AG04449 (cell line): ENCODE results near the gene AGAP1.

ENCODE experiments used
- CTCF ChIA-PET: fragments of 350-600 bp; formaldehyde crosslinking; extraction: SDS; loops from one replicate; lab custom pipeline; 2021; ENCODE audit warnings: antibody characterized with exemption; lab: Yijun Ruan, JAX
- POLR2A ChIA-PET: fragments of 400-600, 350-600 bp; formaldehyde crosslinking; extraction: SDS; loops from one replicate; lab custom pipeline; 2020; ENCODE audit warnings: antibody characterized with exemption, inconsistent platforms; lab: Yijun Ruan, JAX
- DNase-seq: peaks from one replicate; pipeline ENCODE4 v3.0.0-alpha.2; 2010; ENCODE audit warnings: low read depth, low spot score
- H3K4me3 ChIP-seq: 2 replicates; pipeline ENCODE4 v1.5.1; 2011; ENCODE audit warnings: low read depth, mild to moderate bottlenecking, control low read depth, low read length
- TF ChIP-seq, protein P1 (sequence below): IDR thresholded peaks from one replicate; pipeline ENCODE4 v1.5.1; 2011; ENCODE audit warnings: mild to moderate bottlenecking, moderate library complexity, low read length, control low read depth, inconsistent platforms; ENCODE audit not compliant: insufficient read depth; ENCODE audit errors: missing control alignments

AGAP1 gene

DNA sequence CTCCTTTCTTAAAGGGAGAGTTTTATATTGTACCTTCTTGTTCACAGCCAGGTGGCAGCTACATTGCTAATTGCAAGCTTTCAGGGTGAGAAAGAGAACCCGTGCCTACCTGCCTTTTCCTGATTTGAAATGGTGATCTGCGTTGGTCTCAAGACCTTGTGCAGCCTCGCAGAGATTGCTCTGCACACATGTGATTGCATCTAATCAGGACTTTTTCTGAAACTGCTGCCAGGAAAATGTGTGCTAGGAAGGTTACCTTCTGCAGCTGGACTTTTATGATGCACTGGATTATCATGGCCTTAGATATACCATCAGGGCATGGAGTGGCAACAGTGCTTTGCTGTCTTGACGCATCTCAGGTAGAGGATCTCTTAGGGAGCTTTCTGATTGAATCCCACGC lies 45.1 kb downstream of the AGAP1 start:
- CTCF ChIA-PET, result interaction anchor here (2.1 kb wide), 1 partner anchor 403 kb away, joined by 7 read pairs; no protein-coding TSS in a partner anchor

DNA sequence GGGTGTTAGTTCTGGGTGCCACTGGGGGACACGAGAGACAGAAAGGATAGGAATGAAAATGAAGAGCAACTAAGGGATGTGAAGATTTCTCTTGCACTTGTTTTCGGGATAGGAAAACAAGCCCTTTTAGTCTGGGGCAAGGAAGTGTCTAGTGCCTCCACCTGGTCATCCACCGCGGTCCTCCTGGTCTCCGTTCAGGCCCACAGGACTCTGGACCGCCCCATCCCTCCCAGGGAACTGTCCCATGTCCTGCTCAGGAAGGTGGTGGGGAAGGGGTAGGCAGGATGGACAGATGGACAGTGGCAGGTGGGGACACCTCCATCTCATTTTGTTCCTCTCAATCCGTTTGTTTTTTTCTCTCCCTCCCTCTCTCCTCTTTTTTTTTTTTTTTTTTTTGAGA lies 45.9 kb downstream of the AGAP1 start:
- TF ChIP-seq, protein P1, sequence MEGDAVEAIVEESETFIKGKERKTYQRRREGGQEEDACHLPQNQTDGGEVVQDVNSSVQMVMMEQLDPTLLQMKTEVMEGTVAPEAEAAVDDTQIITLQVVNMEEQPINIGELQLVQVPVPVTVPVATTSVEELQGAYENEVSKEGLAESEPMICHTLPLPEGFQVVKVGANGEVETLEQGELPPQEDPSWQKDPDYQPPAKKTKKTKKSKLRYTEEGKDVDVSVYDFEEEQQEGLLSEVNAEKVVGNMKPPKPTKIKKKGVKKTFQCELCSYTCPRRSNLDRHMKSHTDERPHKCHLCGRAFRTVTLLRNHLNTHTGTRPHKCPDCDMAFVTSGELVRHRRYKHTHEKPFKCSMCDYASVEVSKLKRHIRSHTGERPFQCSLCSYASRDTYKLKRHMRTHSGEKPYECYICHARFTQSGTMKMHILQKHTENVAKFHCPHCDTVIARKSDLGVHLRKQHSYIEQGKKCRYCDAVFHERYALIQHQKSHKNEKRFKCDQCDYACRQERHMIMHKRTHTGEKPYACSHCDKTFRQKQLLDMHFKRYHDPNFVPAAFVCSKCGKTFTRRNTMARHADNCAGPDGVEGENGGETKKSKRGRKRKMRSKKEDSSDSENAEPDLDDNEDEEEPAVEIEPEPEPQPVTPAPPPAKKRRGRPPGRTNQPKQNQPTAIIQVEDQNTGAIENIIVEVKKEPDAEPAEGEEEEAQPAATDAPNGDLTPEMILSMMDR, result no peak
- no peak overlapping the region for H3K4me3 ChIP-seq
- CTCF ChIA-PET, result no interaction called here
- POLR2A ChIA-PET, result no interaction called here
- no peak for DNase-seq

More for the DNA sequence above, 45.1 kb downstream of the AGAP1 start:
- H3K4me3 ChIP-seq, result no peak overlapping the region
- POLR2A ChIA-PET, result no interaction called here
- TF ChIP-seq, protein P1, result no peak
- no peak for DNase-seq

DNA sequence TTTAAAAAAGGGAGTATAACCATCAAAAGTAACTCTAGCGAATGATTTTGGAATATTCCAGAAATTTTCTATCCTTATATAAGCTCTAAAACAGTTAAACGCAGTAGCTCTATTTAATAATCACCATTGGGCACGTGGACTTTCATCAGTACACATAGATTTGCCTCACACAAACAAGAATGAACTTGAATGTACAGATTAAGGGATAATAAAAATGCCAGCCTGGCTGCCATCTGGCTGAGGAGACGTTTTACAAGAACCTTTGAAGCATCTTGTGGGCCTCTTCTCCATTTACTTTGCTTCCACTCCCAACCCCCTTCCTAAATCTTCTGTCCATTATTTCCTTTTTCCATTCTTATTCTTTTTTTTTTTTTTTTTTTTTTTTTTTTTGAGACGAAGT lies 47.2 kb downstream of the AGAP1 start:
- TF ChIP-seq, protein P1, result no peak
- POLR2A ChIA-PET, result no interaction called here
- no peak overlapping the region for H3K4me3 ChIP-seq
- CTCF ChIA-PET, result no interaction called here
- no peak for DNase-seq

DNA sequence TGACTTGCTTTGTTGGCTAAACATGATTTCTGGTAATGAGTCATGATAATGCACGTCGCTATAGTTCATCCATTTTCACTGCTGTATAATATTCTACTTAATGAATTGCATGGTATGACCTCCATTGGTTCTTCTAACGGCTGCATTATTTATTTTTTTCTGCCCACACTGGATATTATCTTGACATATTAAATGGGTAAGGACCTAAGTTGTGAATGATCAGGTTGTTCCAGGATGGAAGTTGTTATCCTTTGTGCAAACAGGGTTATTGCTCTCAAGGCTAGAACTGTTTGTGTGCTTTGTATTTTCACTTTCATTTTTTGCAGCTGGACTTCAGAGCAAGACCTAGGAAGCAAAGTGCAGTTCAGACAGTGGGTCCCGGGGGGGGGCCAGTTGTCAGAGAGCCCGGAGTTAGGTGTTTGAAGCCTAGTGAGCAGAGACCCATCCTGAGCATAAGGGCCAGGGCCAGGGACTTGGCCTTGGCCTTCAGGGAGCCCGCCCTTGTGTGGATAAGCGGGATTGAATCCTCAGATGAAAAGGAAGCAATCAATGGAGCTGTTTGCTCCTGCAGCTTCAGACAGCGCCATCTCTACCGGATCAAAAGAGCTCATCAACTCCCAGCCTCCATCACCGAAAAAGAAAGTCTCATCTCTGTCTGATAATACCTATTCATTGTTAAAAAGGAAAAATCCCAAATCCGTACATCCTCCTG lies 48.2 kb downstream of the AGAP1 start:
- no peak overlapping the region for H3K4me3 ChIP-seq
- POLR2A ChIA-PET, result no interaction called here
- TF ChIP-seq, protein P1, result no peak
- DNase-seq, result no peak
- CTCF ChIA-PET, result no interaction called here

DNA sequence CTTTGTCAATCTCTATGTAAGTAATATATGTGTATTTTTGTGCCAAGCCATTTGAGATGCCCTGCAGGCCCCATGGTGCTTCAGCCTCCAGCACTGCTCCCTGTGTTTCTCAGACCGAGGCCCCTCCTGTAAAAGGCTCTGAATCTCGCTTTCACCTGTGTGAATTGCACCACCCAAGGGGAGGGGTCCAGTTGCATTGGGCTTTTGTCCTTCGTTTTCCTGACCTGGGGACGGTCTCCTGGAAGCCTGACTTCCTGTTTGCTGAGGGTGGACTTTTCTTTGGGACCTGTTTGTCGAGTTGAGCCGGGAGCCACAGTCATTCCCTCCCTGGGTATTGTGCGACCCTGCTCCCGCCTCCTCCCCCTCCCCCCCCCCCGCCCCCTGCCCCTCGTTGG lies 48.9 kb downstream of the AGAP1 start:
- H3K4me3 ChIP-seq, result no peak overlapping the region
- ChIA-PET CTCF (no interaction called here), POLR2A (no interaction called here)
- no peak for DNase-seq
- TF ChIP-seq, protein P1, result no peak

DNA sequence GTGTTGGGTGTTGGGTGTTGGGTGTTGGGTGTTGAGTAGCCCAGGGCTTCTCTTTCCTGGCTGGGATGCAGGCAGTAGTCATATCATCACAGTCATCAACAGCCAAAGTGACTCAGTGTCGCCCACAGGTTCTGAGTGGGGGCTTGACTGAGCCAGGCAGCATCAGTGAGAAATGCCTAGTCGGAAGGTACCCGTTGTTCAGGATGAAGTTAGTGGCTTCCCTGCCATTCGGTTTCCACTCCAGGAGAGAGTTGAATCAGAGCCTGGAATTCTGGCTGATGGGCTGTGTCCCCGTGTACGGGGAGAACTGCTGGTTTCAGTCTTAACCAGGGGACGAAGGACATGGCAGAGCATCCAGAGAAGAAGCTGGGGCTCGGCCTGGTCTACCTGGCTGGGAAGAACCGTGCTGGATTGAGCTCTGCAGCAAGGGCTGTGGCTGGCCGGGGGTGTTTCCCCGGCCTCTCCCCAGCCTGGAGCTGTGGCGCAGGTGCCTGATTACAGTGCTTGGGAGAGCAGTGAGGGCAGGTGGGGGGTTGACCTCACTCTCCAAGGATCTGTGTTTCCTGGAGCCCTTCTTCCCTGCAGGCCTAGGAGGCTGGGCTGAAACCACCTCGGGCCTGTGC lies 49.4 kb downstream of the AGAP1 start:
- ChIA-PET POLR2A (no interaction called here), CTCF (no interaction called here)
- no peak for DNase-seq
- TF ChIP-seq, protein P1, result no peak
- H3K4me3 ChIP-seq, result no peak overlapping the region
